ENCODE data around the gene CEMIP. TPM values are rescaled to one million over a fixed set of nuclear protein-coding genes. Genes with fewer than 3 reads are reported as not detected.

Gene CEMIP
- total and polyA plus RNA-seq, 2 of the 8 experiments (the other 6 are each of a cell fraction or from before 2014, with no cell fraction given): 0.11 to 0.60 TPM

DNA sequence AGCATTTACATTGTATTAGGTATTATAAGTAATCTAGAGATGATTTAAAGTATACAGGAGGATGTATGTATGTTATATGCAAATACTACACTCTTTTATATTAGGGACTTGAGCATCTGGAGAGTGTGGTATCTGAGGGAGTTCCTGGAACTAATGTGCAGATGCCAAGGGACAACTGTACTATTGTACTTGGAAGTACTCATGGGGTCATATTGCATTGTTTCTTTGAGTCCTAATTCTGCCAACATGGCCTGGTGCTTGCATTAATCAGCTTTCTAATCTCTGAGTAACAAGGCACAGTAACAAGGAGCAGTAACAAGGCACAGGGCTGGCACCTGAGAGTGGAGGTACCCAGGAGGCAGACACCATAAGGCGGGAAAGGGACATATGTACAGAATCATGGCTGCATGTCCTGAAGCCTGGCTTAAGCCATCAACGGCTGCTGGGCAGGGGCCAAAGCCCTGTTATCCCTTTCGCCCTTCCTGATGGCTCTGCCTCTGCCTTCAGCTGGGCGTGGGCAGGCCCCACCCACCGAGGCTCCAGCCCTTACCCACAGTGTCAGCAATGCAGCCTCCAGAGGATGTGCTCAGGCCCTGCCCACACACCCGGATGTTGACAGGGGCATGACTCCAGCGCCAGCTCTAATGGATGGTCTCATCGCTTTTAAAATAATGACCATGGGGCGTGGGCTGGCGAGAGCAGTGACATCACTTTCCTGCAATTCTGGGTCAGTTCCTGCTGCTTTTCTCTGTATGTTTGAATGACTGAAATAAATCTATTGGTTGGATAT is 22.9 kb downstream of the CEMIP start:
- Histone ChIP-seq H3K27me3 (replicated peaks in 1 of 4; ENCODE audit: control insufficient read depth in 3 of 4, extremely low read depth in 1 of 4, insufficient read depth in 3 of 4, low read length in 3 of 4) (peaks cover 0 to 2% (median 0%) of the 10 kb centered on the region in 4 experiments; a peak in 2 of 7 replicates), H4K5ac (ENCODE audit: insufficient read length, low read depth, low read length) (no peak overlapping the region), H3K4me2 (ENCODE audit: insufficient read depth in 1 of 2, low read depth in 2 of 2, low read length in 2 of 2) (no peak overlapping the region), H3K18ac (ENCODE audit: extremely low read depth, low read length) (no peak overlapping the region), H2BK20ac (ENCODE audit: low read length) (no peak overlapping the region), H3K56ac (replicated peaks; ENCODE audit: insufficient read length, low read depth, low read length) (no peak overlapping the region), H3K79me2 (ENCODE audit: control insufficient read depth in 1 of 2, insufficient read depth in 2 of 2, low read length in 2 of 2) (no peaks in the 10 kb centered on the region), H3K36me3 (ENCODE audit: control insufficient read depth in 2 of 4, insufficient read depth in 4 of 4, low read length in 3 of 4) (no peaks in the 10 kb centered on the region), H2BK15ac (ENCODE audit: low read length) (no peak overlapping the region), H3K4me3 (ENCODE audit: extremely low read depth in 1 of 4, insufficient read depth in 2 of 4, low read depth in 3 of 4, low read length in 4 of 4) (no peak overlapping the region), H3K9ac (replicated peaks in 1 of 4; ENCODE audit: extremely low read depth in 1 of 4, low read depth in 3 of 4, low read length in 3 of 4) (no peak overlapping the region), H3K14ac (ENCODE audit: insufficient read length) (no peak overlapping the region), H2AK5ac (ENCODE audit: low read depth, low read length) (no peak overlapping the region), H2BK5ac (ENCODE audit: low read depth, low read length) (no peak overlapping the region), H3K9me3 (ENCODE audit: insufficient read depth in 2 of 2, low read depth in 1 of 2, low read length in 1 of 2) (no peaks in the 10 kb centered on the region), H2BK12ac (ENCODE audit: low read depth, low read length) (no peak overlapping the region), H4K20me1 (replicated peaks in 1 of 2; ENCODE audit: control insufficient read depth in 1 of 2, insufficient read depth in 2 of 2, low read length in 2 of 2) (no peaks in the 10 kb centered on the region), H3K23ac (ENCODE audit: insufficient read length) (no peak overlapping the region), H4K91ac (replicated peaks; ENCODE audit: insufficient read length, low read length) (no peak overlapping the region), H3K79me1 (ENCODE audit: low read depth, low read length) (no peaks in the 10 kb centered on the region), H3K27ac (ENCODE audit: low read depth, low read length) (no peak overlapping the region), H4K8ac (ENCODE audit: extremely low read depth, insufficient read depth, low read length) (no peak overlapping the region), H3K4ac (replicated peaks; ENCODE audit: insufficient read length, low read depth, low read length) (no peak overlapping the region), H3K23me2 (ENCODE audit: low read depth, low read length) (no peaks in the 10 kb centered on the region), H2AFZ (ENCODE audit: low read length) (no peak overlapping the region), H2BK120ac (replicated peaks; ENCODE audit: low read depth, low read length) (no peak overlapping the region), H3K4me1 (replicated peaks in 1 of 4; ENCODE audit: control insufficient read depth in 3 of 4, insufficient read depth in 4 of 4, low read length in 3 of 4) (peaks cover 0 to 6% (median 3%) of the 10 kb centered on the region in 4 experiments; a peak in 3 of 7 replicates)
- FAIRE-seq (no peak), DNase-seq (ENCODE audit: low read depth in 1 of 2, low spot score in 2 of 2) (no peak)
- ChIA-PET CTCF (ENCODE audit: partially characterized antibody) (interaction anchor here (0.6 to 7.0 kb wide), 4 partner anchors 15 to 201 kb away, joined by 3 to 31 read pairs (median 4); no protein-coding TSS in a partner anchor), POLR2A (ENCODE audit: partially characterized antibody) (no interaction called here)
- 83% methylated on average over 10 of the region's 10 CpGs; no CpG with 5 or more reads in 1 of the 2 experiments for WGBS, 2 experiments (ENCODE audit: extremely low coverage in 1 of 2, insufficient coverage in 1 of 2, insufficient read length in 1 of 2, insufficient replicate concordance in 2 of 2, low coverage in 1 of 2, low lambda C conversion rate in 2 of 2, missing lambda C conversion rate in 1 of 2)
- TF ChIP-seq PHF8 (conservative IDR thresholded peaks at IDR 0.05; ENCODE audit: low read depth, low read length) (no peak), NANOG (IDR thresholded peaks at IDR 0.05; ENCODE audit: insufficient read depth, low read depth, low read length, poor library complexity, severe bottlenecking) (no peak), SIX5 (IDR thresholded peaks at IDR 0.05; ENCODE audit: low read depth, low read length) (no peak), RAD21 (IDR thresholded peaks at IDR 0.05 in 1 of 2, conservative IDR thresholded peaks at IDR 0.05 in 1 of 2; ENCODE audit: low read depth in 2 of 2, low read length in 2 of 2) (no peak)
